NCI-H2196 treated with DMSO at 0.1 percent for 48 hours (cell line): ENCODE measurements around the gene PRR4.

Source experiments
- DNase-seq: peaks from one replicate; lab custom pipeline; 2025; ENCODE audit not compliant: unreplicated experiment; lab: John Stamatoyannopoulos, UW

The PRR4 gene

GRCh38 chr12:10802587-10802986, 46.7 kb downstream of the PRR4 start, which contains the start of gene TAS2R7:
TSS of gene TAS2R7 (minus strand) at chr12:10802627. CDS start at chr12:10802570, 57 bp downstream.
- DNase-seq, result no peak

DNA sequence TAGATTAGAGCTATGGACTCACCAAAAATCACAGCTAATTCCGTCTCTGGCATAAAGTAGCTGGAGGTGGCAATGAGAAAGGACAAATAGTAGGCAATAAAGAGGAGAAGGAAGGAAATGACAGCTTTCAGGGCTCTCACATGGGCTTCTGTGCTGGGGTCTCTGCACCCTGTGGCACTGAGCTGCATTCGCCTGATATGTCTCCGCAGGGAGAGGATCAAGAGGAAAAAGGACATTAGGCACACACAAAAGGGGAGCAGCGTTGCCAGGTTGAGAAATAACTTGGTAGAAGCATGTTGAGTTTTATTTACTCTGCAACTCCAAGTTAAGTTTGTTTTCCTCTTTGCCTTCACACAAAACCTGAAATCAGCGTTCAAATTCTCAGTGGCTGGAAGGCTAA, 47.5 kb downstream of the PRR4 start:
- DNase-seq, result no peak
